Erythroblast (primary cell): ENCODE data around the gene FHAD1.

ENCODE experiments used
- GATA1 ChIP-seq: IDR thresholded peaks from 2 replicates; pipeline ENCODE4 v1.6.1; 2011; ENCODE audit warnings: low read depth, mild to moderate bottlenecking, control low read depth, low read length, moderate library complexity
- POLR2A ChIP-seq: IDR thresholded peaks from 2 replicates; pipeline ENCODE4 v1.6.1; 2011; ENCODE audit warnings: mild to moderate bottlenecking, low read length

DNA sequence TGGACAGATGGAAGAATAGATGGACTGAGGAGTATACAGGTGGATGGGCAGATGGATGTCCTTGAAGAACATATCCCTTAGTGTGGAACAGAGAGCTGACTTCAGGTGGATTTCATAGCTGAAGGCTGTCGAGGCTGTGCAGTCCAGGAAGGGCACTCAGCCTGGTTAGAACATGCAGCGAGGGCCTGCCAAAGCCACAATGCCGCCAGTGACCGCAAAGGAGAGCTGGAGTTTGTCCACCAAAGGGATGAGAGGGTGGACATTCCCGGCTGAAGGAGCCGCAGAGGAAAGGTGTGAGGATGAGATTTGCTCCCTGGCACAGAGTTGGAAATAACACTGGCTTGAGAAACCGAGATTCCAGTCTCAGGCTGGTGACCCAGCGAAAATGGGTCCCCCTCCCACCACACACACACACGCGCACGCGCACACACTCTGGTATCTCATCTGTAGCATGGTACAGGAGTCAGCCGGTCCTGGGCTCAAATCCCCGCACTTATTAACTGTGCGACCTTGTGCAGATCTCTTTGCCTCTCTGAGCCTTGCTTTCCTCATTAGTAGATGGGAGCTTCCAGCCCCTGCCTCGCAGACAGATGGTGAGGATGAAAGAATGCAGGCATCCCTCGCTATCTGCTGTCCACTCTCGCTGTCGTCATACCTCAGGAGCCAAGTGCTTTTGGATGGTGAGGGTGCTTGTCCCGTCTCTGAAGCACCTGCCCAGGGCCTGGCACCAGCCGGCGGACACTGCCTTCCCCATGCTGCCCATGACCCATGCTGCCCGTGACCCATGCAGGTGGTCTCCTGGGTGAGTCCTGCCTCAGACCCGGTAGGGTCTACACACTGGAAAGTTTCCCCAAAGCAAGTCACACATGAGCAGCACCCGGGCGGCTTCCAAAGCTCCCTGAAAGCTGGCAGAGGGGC lies 135.8 kb downstream of the FHAD1 start:
- TF ChIP-seq POLR2A (no peak), GATA1 (no peak)
